ENCODE measurements around the gene GPR26.
"Not testable (repeated sequence)": the region's sequence is repeated elsewhere in the genome, so short reads cannot be mapped to it uniquely, and the experiment has no call there.

Gene GPR26

GRCh38 chr10:123729523-123729922 is 63.4 kb downstream of the GPR26 start:
- Histone ChIP-seq H3K4me1 (ENCODE audit: insufficient read depth, low read length) (no peaks in the 10 kb centered on the region), H3K36me3 (ENCODE audit: insufficient read depth, low read length) (no peaks in the 10 kb centered on the region), H3K9me3 (ENCODE audit: insufficient read depth, low read length, severe bottlenecking) (peaks cover 6% of the 10 kb centered on the region), H3K27me3 (ENCODE audit: insufficient read depth, low read length, poor library complexity) (no peaks in the 10 kb centered on the region), H3K4me3 (ENCODE audit: low read depth in 1 of 2, low read length in 2 of 2) (no peak overlapping the region), H3K27ac (ENCODE audit: low read length) (no peak overlapping the region), H4K20me1 (ENCODE audit: insufficient read depth, low read length) (no peaks in the 10 kb centered on the region), H3K9ac (ENCODE audit: low read depth, low read length) (no peak overlapping the region), H2AFZ (ENCODE audit: low read depth, low read length) (no peak overlapping the region), H3K4me2 (ENCODE audit: insufficient read depth, low read length) (no peak overlapping the region), H3K79me2 (ENCODE audit: insufficient read depth, low read length) (no peaks in the 10 kb centered on the region)
- DNase-seq = no peak
- no peak for ATAC-seq (ENCODE audit: insufficient read depth, low read depth)
- TF ChIP-seq, protein P1, sequence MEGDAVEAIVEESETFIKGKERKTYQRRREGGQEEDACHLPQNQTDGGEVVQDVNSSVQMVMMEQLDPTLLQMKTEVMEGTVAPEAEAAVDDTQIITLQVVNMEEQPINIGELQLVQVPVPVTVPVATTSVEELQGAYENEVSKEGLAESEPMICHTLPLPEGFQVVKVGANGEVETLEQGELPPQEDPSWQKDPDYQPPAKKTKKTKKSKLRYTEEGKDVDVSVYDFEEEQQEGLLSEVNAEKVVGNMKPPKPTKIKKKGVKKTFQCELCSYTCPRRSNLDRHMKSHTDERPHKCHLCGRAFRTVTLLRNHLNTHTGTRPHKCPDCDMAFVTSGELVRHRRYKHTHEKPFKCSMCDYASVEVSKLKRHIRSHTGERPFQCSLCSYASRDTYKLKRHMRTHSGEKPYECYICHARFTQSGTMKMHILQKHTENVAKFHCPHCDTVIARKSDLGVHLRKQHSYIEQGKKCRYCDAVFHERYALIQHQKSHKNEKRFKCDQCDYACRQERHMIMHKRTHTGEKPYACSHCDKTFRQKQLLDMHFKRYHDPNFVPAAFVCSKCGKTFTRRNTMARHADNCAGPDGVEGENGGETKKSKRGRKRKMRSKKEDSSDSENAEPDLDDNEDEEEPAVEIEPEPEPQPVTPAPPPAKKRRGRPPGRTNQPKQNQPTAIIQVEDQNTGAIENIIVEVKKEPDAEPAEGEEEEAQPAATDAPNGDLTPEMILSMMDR (IDR thresholded peaks at IDR 0.05; ENCODE audit: borderline replicate concordance, extremely low read depth, low read length, poor library complexity, severe bottlenecking) = no peak
- no peak for TF ChIP-seq EZH2 (IDR thresholded peaks at IDR 0.05; ENCODE audit: borderline replicate concordance, low read depth, low read length, severe bottlenecking)

DNA sequence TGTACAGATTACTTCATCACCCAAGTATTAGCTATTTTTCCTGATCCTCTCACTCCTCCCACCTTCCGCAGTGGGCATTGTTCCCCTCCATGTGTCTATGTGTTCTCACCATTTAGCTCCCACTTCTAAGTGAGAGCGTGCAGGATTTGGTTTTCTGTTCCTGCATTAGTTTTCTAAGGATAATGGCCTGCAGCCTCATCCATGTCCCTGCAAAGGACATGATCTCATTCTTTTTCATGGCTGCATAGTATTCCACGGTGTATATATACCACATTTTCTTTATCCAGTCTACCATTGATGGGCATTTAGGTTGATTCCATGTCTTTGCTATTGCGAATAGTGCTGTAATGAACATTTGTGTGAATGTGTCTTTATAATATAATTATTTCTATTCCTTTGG is 70.8 kb downstream of the GPR26 start:
- H3K4me2 ChIP-seq (ENCODE audit: insufficient read depth, low read length); H4K20me1 ChIP-seq (ENCODE audit: insufficient read depth, low read length); H3K9ac ChIP-seq (ENCODE audit: low read depth, low read length); ATAC-seq (ENCODE audit: insufficient read depth, low read depth); H3K9me3 ChIP-seq (ENCODE audit: insufficient read depth, low read length, severe bottlenecking); H3K36me3 ChIP-seq (ENCODE audit: insufficient read depth, low read length); H3K79me2 ChIP-seq (ENCODE audit: insufficient read depth, low read length); H3K27me3 ChIP-seq (ENCODE audit: insufficient read depth, low read length, poor library complexity); H3K27ac ChIP-seq (ENCODE audit: low read length); H3K4me1 ChIP-seq (ENCODE audit: insufficient read depth, low read length); H3K4me3 ChIP-seq (ENCODE audit: low read depth in 1 of 2, low read length in 2 of 2); DNase-seq; H2AFZ ChIP-seq (ENCODE audit: low read depth, low read length): not testable (repeated sequence)

DNA sequence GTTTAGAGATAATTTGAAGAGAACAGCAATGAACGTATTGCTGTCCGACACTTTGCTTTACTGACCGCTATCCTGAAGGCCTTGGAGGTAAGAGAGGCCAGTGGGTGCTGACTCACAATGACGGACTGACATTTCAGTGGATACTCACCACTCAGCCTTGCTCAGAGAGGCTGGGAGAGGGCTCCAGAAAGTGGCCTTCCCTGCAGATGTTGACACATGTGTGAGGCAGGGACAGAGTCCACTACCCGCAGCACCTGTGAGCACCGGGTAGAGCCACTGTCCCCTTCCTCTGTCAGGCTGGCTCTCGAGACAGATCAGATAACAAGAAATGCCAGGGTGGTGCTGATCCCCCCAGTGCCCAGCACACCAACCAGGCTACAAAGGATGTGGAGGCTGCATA is 75.0 kb downstream of the GPR26 start:
- H3K4me1 ChIP-seq (ENCODE audit: insufficient read depth, low read length) = peaks cover 17% of the 10 kb centered on the region
- H3K9me3 ChIP-seq (ENCODE audit: insufficient read depth, low read length, severe bottlenecking) = no peaks in the 10 kb centered on the region
- H3K27ac ChIP-seq (ENCODE audit: low read length) = no peak overlapping the region
- no peaks in the 10 kb centered on the region for H3K79me2 ChIP-seq (ENCODE audit: insufficient read depth, low read length)
- no peaks in the 10 kb centered on the region for H3K36me3 ChIP-seq (ENCODE audit: insufficient read depth, low read length)
- TF ChIP-seq, protein P1 (IDR thresholded peaks at IDR 0.05; ENCODE audit: borderline replicate concordance, extremely low read depth, low read length, poor library complexity, severe bottlenecking) = no peak
- TF ChIP-seq EZH2 (IDR thresholded peaks at IDR 0.05; ENCODE audit: borderline replicate concordance, low read depth, low read length, severe bottlenecking) = no peak
- H3K9ac ChIP-seq (ENCODE audit: low read depth, low read length) = no peak overlapping the region
- H4K20me1 ChIP-seq (ENCODE audit: insufficient read depth, low read length) = peaks cover 3% of the 10 kb centered on the region; the same call in 1 of the 2 replicates
- H2AFZ ChIP-seq (ENCODE audit: low read depth, low read length) = no peak overlapping the region
- no peak overlapping the region for H3K4me2 ChIP-seq (ENCODE audit: insufficient read depth, low read length)
- ATAC-seq (ENCODE audit: insufficient read depth, low read depth) (no peak), DNase-seq (no peak)
- peaks cover 11% of the 10 kb centered on the region for H3K27me3 ChIP-seq (ENCODE audit: insufficient read depth, low read length, poor library complexity)
- H3K4me3 ChIP-seq (ENCODE audit: low read depth in 1 of 2, low read length in 2 of 2) = no peak overlapping the region

- H3K4me1 ChIP-seq (ENCODE audit: insufficient read depth, low read length) = peaks cover 17% of the 10 kb centered on the region
Measured at GRCh38 chr10:123741711-123742110, 75.6 kb downstream of the GPR26 start.

More at GRCh38 chr10:123741711-123742110, 75.6 kb downstream of the GPR26 start:
- no peak overlapping the region for H3K9ac ChIP-seq (ENCODE audit: low read depth, low read length)
- no peak overlapping the region for H3K27ac ChIP-seq (ENCODE audit: low read length)
- H3K79me2 ChIP-seq (ENCODE audit: insufficient read depth, low read length) = no peaks in the 10 kb centered on the region
- H3K4me3 ChIP-seq (ENCODE audit: low read depth in 1 of 2, low read length in 2 of 2) = no peak overlapping the region
- no peaks in the 10 kb centered on the region for H3K36me3 ChIP-seq (ENCODE audit: insufficient read depth, low read length)
- TF ChIP-seq, protein P1 (IDR thresholded peaks at IDR 0.05; ENCODE audit: borderline replicate concordance, extremely low read depth, low read length, poor library complexity, severe bottlenecking) = no peak
- no peak for TF ChIP-seq EZH2 (IDR thresholded peaks at IDR 0.05; ENCODE audit: borderline replicate concordance, low read depth, low read length, severe bottlenecking)
- no peak for ATAC-seq (ENCODE audit: insufficient read depth, low read depth)
- H2AFZ ChIP-seq (ENCODE audit: low read depth, low read length) = no peak overlapping the region; the same call in 1 of the 2 replicates
- H3K27me3 ChIP-seq (ENCODE audit: insufficient read depth, low read length, poor library complexity) = peaks cover 11% of the 10 kb centered on the region
- no peak for DNase-seq
- H3K4me2 ChIP-seq (ENCODE audit: insufficient read depth, low read length) = no peak overlapping the region
- H3K9me3 ChIP-seq (ENCODE audit: insufficient read depth, low read length, severe bottlenecking) = no peaks in the 10 kb centered on the region
- peaks cover 3% of the 10 kb centered on the region; the same call in 1 of the 2 replicates for H4K20me1 ChIP-seq (ENCODE audit: insufficient read depth, low read length)
